A549 (cell line): Measurements from ENCODE around the gene STS. TPM values are rescaled to one million over a fixed set of nuclear protein-coding genes. Genes with fewer than 3 reads are reported as not detected.

ENCODE experiments used
- ATAC-seq, 2 experiments: fragments of 200-7000 bp in 1 of 2; fragments of >200 bp in 1 of 2; cut with Nextera tagmentation in 1 of 2; cut with Tn5 transposase in 1 of 2; 3 replicates each; pipeline versions ENCODE4 v1.8.0 to v1.9.1; 2018 to 2020; ENCODE audit warnings: mild to moderate bottlenecking in 1 of 2, moderate library complexity in 1 of 2
- CTCF ChIA-PET: fragments of 300-600 bp; sonication (Branson Sonifier 250); formaldehyde crosslinking; extraction: SDS; loops from one replicate; lab custom pipeline; 2021; ENCODE audit warnings: antibody characterized with exemption, inconsistent platforms; lab: Yijun Ruan, JAX
- POLR2A ChIA-PET: fragments of 350-600 bp; formaldehyde crosslinking; extraction: SDS; loops from one replicate; lab custom pipeline; 2021; ENCODE audit warnings: antibody characterized with exemption, inconsistent platforms; lab: Yijun Ruan, JAX
- DNase-seq, 2 experiments: peaks; one replicate each; pipeline versions ENCODE4 v3.0.0 to v3.0.0-alpha.2; 2011 to 2016; ENCODE audit warnings: low read depth in 1 of 2, low spot score in 1 of 2
- FAIRE-seq: peaks from 2 replicates; lab custom pipeline; 2011; peaks lifted over from hg19 to GRCh38; lab: Jason Lieb, UNC
- H3K27ac ChIP-seq, 2 experiments: fragments of >200 bp; sonication (Bioruptor Twin); formaldehyde crosslinking; 3 replicates each; pipeline ENCODE4 v1.5.1; 2016 to 2017
- H3K4me1 ChIP-seq: fragments of >200 bp; sonication (Bioruptor Twin); formaldehyde crosslinking; 3 replicates; pipeline ENCODE4 v1.6.1; 2016
- H3K4me2 ChIP-seq: fragments of >200 bp; sonication (Bioruptor Twin); formaldehyde crosslinking; 3 replicates; pipeline ENCODE4 v1.6.1; 2016
- H3K4me3 ChIP-seq: fragments of >200 bp; sonication (Bioruptor Twin); formaldehyde crosslinking; 3 replicates; pipeline ENCODE4 v1.5.1; 2016
- H3K9me3 ChIP-seq: fragments of >200 bp; sonication (Bioruptor Twin); formaldehyde crosslinking; 3 replicates; pipeline ENCODE4 v1.6.1; 2016
- ATOH8 ChIP-seq: fragments of 250-450 bp; sonication (Bioruptor Pico); IDR thresholded peaks from 2 replicates; pipeline ENCODE4 v1.5.0; 2020; ENCODE audit warnings: low read depth, mild to moderate bottlenecking, moderate library complexity
- BHLHE40 ChIP-seq: IDR thresholded peaks from 2 replicates; pipeline ENCODE4 v1.6.1; 2012; ENCODE audit warnings: low read depth, low read length, inconsistent platforms
- CEBPB ChIP-seq, 2 experiments: fragments of >200 bp in 1 of 2; sonication (Bioruptor Twin) in 1 of 2; formaldehyde crosslinking in 1 of 2; IDR thresholded peaks; 2 replicates each; pipeline ENCODE4 v1.6.1; 2012 to 2016
- E2F6 ChIP-seq: IDR thresholded peaks from 2 replicates; pipeline ENCODE4 v1.6.1; 2012; ENCODE audit warnings: low read depth, borderline replicate concordance
- EHMT2 ChIP-seq: fragments of 200-600 bp; sonication (generic); IDR thresholded peaks from 2 replicates; pipeline ENCODE4 v1.6.1; 2016; ENCODE audit warnings: antibody characterized with exemption, low read depth, mild to moderate bottlenecking, moderate library complexity
- ELK1 ChIP-seq: fragments of 150-350 bp; IDR thresholded peaks from 2 replicates; pipeline ENCODE4 v1.6.1; 2014; ENCODE audit warnings: low read depth, mild to moderate bottlenecking, low read length
- EP300 ChIP-seq, 2 experiments: fragments of >200 bp; sonication (Bioruptor Twin); formaldehyde crosslinking; IDR thresholded peaks; 2 replicates in 1 of 2; 3 replicates in 1 of 2; pipeline ENCODE4 v1.6.1; 2016 to 2017
- FOXS1 ChIP-seq: fragments of 250-450 bp; sonication (Bioruptor Pico); IDR thresholded peaks from 2 replicates; pipeline ENCODE4 v1.5.0; 2020; ENCODE audit warnings: mild to moderate bottlenecking, moderate library complexity
- HDAC2 ChIP-seq: fragments of 200-600 bp; sonication (generic); IDR thresholded peaks from 2 replicates; pipeline ENCODE4 v1.6.1; 2016
- HES2 ChIP-seq: fragments of >200 bp; sonication (Bioruptor Twin); formaldehyde crosslinking; IDR thresholded peaks from 2 replicates; pipeline ENCODE4 v1.6.1; 2016
- HMGXB4 ChIP-seq: fragments of 250-450 bp; sonication (Bioruptor Pico); IDR thresholded peaks from 2 replicates; pipeline ENCODE4 v1.5.0; 2021; ENCODE audit warnings: mild to moderate bottlenecking, moderate library complexity, borderline replicate concordance
- HOXA7 ChIP-seq: fragments of 250-450 bp; sonication (Bioruptor Pico); IDR thresholded peaks from 2 replicates; pipeline ENCODE4 v1.5.0; 2020; ENCODE audit warnings: mild to moderate bottlenecking, moderate library complexity
- JUN ChIP-seq, 2 experiments: fragments of >200 bp; sonication (Bioruptor Twin); formaldehyde crosslinking; IDR thresholded peaks; 2 replicates in 1 of 2; 3 replicates in 1 of 2; pipeline ENCODE4 v1.6.1; 2016 to 2017
- MAFK ChIP-seq: fragments of 450-650 bp; IDR thresholded peaks from 2 replicates; pipeline ENCODE4 v1.6.1; 2014; ENCODE audit not compliant: partially characterized antibody
- MAX ChIP-seq: IDR thresholded peaks from 2 replicates; pipeline ENCODE4 v1.6.1; 2012
- NFE2L2 ChIP-seq: fragments of 150-350 bp; conservative IDR thresholded peaks from 2 replicates; pipeline ENCODE4 v1.6.1; 2014; ENCODE audit warnings: low read length
- NPAS2 ChIP-seq: fragments of 250-450 bp; sonication (Bioruptor Pico); IDR thresholded peaks from 2 replicates; pipeline ENCODE4 v1.8.0; 2022; ENCODE audit warnings: mild to moderate bottlenecking, moderate library complexity, borderline replicate concordance
- NR3C1 ChIP-seq: fragments of >200 bp; sonication (Bioruptor Twin); formaldehyde crosslinking; IDR thresholded peaks from 3 replicates; pipeline ENCODE4 v1.6.1; 2017
- RARB ChIP-seq: fragments of 250-450 bp; sonication (Bioruptor Pico); IDR thresholded peaks from 2 replicates; pipeline ENCODE4 v1.8.0; 2021; ENCODE audit warnings: mild to moderate bottlenecking, moderate library complexity
- RCOR1 ChIP-seq: fragments of 150-350 bp; IDR thresholded peaks from 2 replicates; pipeline ENCODE4 v1.6.1; 2014; ENCODE audit warnings: antibody characterized with exemption, low read length, low read depth
- RFX5 ChIP-seq: fragments of 450-650 bp; IDR thresholded peaks from 2 replicates; pipeline ENCODE4 v1.7.1; 2014; ENCODE audit warnings: antibody characterized with exemption, mild to moderate bottlenecking, moderate library complexity
- RNF2 ChIP-seq: fragments of 200-600 bp; sonication (generic); IDR thresholded peaks from 2 replicates; pipeline ENCODE4 v1.6.1; 2016; ENCODE audit warnings: low read depth, mild to moderate bottlenecking, antibody characterized with exemption, moderate library complexity, borderline replicate concordance
- SMC3 ChIP-seq: fragments of >200 bp; sonication (Bioruptor Twin); formaldehyde crosslinking; IDR thresholded peaks from 3 replicates; pipeline ENCODE4 v1.6.1; 2018; ENCODE audit warnings: inconsistent platforms
- TFCP2L1 ChIP-seq: fragments of 250-450 bp; sonication (Bioruptor Pico); IDR thresholded peaks from 2 replicates; pipeline ENCODE4 v1.5.0; 2021; ENCODE audit warnings: mild to moderate bottlenecking
- TP53 ChIP-seq: fragments of 250-450 bp; sonication (Bioruptor Pico); IDR thresholded peaks from 2 replicates; pipeline ENCODE4 v1.5.0; 2021; ENCODE audit warnings: mild to moderate bottlenecking, moderate library complexity
- ZC3H11A ChIP-seq: fragments of 450-650 bp; IDR thresholded peaks from 2 replicates; pipeline ENCODE4 v1.6.1; 2014; ENCODE audit warnings: antibody characterized with exemption, mild to moderate bottlenecking
- ZFP36 ChIP-seq: fragments of 450-650 bp; IDR thresholded peaks from 2 replicates; pipeline ENCODE4 v1.6.1; 2014; ENCODE audit warnings: borderline replicate concordance; ENCODE audit not compliant: partially characterized antibody
- ZNF302 ChIP-seq: fragments of 250-450 bp; sonication (Bioruptor Pico); IDR thresholded peaks from 2 replicates; pipeline ENCODE4 v1.9.0; 2021; ENCODE audit warnings: inconsistent platforms, mild to moderate bottlenecking, moderate library complexity
- WGBS: methylation state at CpG from one replicate; pipeline ENCODE4 v1.1.6; 2017; ENCODE audit errors: missing lambda C conversion rate; 5-methylcytosine and 5-hydroxymethylcytosine counted together
- polyA plus RNA-seq, 4 experiments: library from polyadenylated mRNA; depleted of rRNA in 3 of 4; stranded (reverse); fragments of >200 nt; fragmentation: RNase III in 1 of 4; extraction: RNeasy Plus Mini Kit Qiagen cat#74134 plus additional on column Dnase treatment in 1 of 4; gene quantifications; 2 replicates in 3 of 4; 3 replicates in 1 of 4; pipeline ENCODE4 v1.2.3, GENCODE V29; 2011 to 2017

Gene STS
- polyA plus RNA-seq, 2 of the 4 experiments (the other 2 are of a cell fraction) = 2.1 to 2.4 TPM

- no peak for TF ChIP-seq HMGXB4 (CRISPR knock-in tag)
- no peak for TF ChIP-seq RNF2
- TF ChIP-seq JUN (IDR thresholded peaks at IDR 0.05) = no peak
- no peak for TF ChIP-seq MAX
- no peak for TF ChIP-seq MAFK
Observed at GRCh38 chrX:7153231-7153630, 5.7 kb downstream of the STS start (continued).

- FAIRE-seq (no peak), DNase-seq (no peak), ATAC-seq (no peak)
- TF ChIP-seq ELK1 (no peak), TFCP2L1 (CRISPR knock-in tag) (no peak), RNF2 (no peak), FOXS1 (no peak), TP53 (CRISPR knock-in tag) (no peak), NPAS2 (CRISPR knock-in tag) (no peak), NFE2L2 (no peak), CEBPB (IDR thresholded peaks at IDR 0.05) (no peak), RFX5 (no peak), ZNF302 (CRISPR knock-in tag) (no peak), RCOR1 (no peak), ZFP36 (no peak), JUN (IDR thresholded peaks at IDR 0.05) (no peak), EHMT2 (no peak)
- CTCF ChIA-PET = interaction anchor here (0.6 kb wide), 1 partner anchor 11 kb away, joined by 3 read pairs; no protein-coding TSS in a partner anchor
- Histone ChIP-seq H3K4me3 (no peak overlapping the region), H3K4me2 (no peak overlapping the region), H3K27ac (no peak overlapping the region), H3K4me1 (peaks cover 16% of the 10 kb centered on the region), H3K9me3 (no peaks in the 10 kb centered on the region)
- POLR2A ChIA-PET = no interaction called here
- WGBS = 47% methylated on average over 3 of the region's 7 CpGs
Observed at GRCh38 chrX:7154041-7154597, 6.6 kb downstream of the STS start.

- Histone ChIP-seq H3K4me2 (no peak overlapping the region), H3K4me1 (peaks cover 24% of the 10 kb centered on the region), H3K9me3 (no peaks in the 10 kb centered on the region), H3K4me3 (no peak overlapping the region), H3K27ac (no peak overlapping the region)
- no peak for ATAC-seq
- CTCF ChIA-PET = interaction anchor here (0.6 to 1.7 kb wide), 2 partner anchors 12 to 43 kb away, joined by 3 read pairs; no protein-coding TSS in a partner anchor
- 59% methylated on average over 1 of the region's 1 CpG for WGBS
- TF ChIP-seq EP300 (IDR thresholded peaks at IDR 0.05) (no peak), MAFK (peak; percentile 54)
- DNase-seq = no peak
- FAIRE-seq = peak; percentile 90
- POLR2A ChIA-PET = no interaction called here
Observed at GRCh38 chrX:7155163-7155562, 7.7 kb downstream of the STS start.

- FAIRE-seq = no peak
- TF ChIP-seq EP300 (IDR thresholded peaks at IDR 0.05) (no peak), E2F6 (no peak), ZFP36 (no peak), ZC3H11A (no peak), HES2 (no peak), NR3C1 (no peak), HOXA7 (CRISPR knock-in tag) (no peak), RARB (CRISPR knock-in tag) (no peak), BHLHE40 (no peak), MAFK (no peak), ATOH8 (CRISPR knock-in tag) (no peak), SMC3 (no peak), HDAC2 (no peak)
- no peak for DNase-seq
- ChIA-PET POLR2A (no interaction called here), CTCF (interaction anchor here (1.7 kb wide), 1 partner anchor 45 kb away, joined by 3 read pairs; no protein-coding TSS in a partner anchor)
- Histone ChIP-seq H3K27ac (no peak overlapping the region), H3K4me1 (peaks cover 24% of the 10 kb centered on the region), H3K4me3 (no peak overlapping the region), H3K4me2 (no peak overlapping the region), H3K9me3 (no peaks in the 10 kb centered on the region)
- 64% methylated on average over 3 of the region's 3 CpGs for WGBS
- no peak for ATAC-seq
Observed at GRCh38 chrX:7156879-7157278, 9.4 kb downstream of the STS start.
